Measurements from ENCODE around the gene ITGA7.

ITGA7 gene

DNA sequence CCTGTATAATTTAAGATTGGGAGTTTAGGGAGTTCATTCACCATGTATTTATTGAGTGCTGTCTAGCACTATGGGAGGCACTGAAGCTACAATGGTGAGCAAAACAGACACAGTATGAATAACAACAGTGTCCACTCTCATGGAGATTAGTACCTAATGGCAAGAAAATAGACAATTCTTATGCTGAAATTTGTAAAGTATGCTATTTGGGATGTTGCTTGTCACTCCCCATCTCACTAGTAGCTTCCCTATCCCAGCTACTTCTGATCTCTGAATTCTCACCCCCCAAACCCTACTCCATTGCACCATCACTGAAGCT, 39.2 kb upstream of the ITGA7 start:
- TF ChIP-seq REST (IDR thresholded peaks at IDR 0.05; ENCODE audit: low read depth) = no peak
- TF ChIP-seq TAF1 (IDR thresholded peaks at IDR 0.05; ENCODE audit: low read depth) = no peak
- TF ChIP-seq YY1 (IDR thresholded peaks at IDR 0.05; ENCODE audit: low read depth) = no peak
- no peak for TF ChIP-seq ZBTB7A (IDR thresholded peaks at IDR 0.05; ENCODE audit: low read depth)
- TF ChIP-seq, protein P1, sequence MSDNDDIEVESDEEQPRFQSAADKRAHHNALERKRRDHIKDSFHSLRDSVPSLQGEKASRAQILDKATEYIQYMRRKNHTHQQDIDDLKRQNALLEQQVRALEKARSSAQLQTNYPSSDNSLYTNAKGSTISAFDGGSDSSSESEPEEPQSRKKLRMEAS (IDR thresholded peaks at IDR 0.05) = no peak
- no peak for TF ChIP-seq TEAD4 (IDR thresholded peaks at IDR 0.05)
- TF ChIP-seq EGR1 (IDR thresholded peaks at IDR 0.05) = no peak
- TF ChIP-seq TCF12 (IDR thresholded peaks at IDR 0.05; ENCODE audit: low read depth) = no peak
- no peak for TF ChIP-seq NFIC (IDR thresholded peaks at IDR 0.05)
- no peak for TF ChIP-seq RAD21 (IDR thresholded peaks at IDR 0.05; ENCODE audit: low read depth)
- TF ChIP-seq CREB1 (IDR thresholded peaks at IDR 0.05; ENCODE audit: low read depth) = no peak
- TF ChIP-seq CEBPB (IDR thresholded peaks at IDR 0.05) = no peak
- TF ChIP-seq EP300 (IDR thresholded peaks at IDR 0.05; ENCODE audit: borderline replicate concordance) = no peak
- TF ChIP-seq FOXM1 (IDR thresholded peaks at IDR 0.05; ENCODE audit: borderline replicate concordance, low read depth) = no peak
- TF ChIP-seq USF1 (IDR thresholded peaks at IDR 0.05) = no peak

DNA sequence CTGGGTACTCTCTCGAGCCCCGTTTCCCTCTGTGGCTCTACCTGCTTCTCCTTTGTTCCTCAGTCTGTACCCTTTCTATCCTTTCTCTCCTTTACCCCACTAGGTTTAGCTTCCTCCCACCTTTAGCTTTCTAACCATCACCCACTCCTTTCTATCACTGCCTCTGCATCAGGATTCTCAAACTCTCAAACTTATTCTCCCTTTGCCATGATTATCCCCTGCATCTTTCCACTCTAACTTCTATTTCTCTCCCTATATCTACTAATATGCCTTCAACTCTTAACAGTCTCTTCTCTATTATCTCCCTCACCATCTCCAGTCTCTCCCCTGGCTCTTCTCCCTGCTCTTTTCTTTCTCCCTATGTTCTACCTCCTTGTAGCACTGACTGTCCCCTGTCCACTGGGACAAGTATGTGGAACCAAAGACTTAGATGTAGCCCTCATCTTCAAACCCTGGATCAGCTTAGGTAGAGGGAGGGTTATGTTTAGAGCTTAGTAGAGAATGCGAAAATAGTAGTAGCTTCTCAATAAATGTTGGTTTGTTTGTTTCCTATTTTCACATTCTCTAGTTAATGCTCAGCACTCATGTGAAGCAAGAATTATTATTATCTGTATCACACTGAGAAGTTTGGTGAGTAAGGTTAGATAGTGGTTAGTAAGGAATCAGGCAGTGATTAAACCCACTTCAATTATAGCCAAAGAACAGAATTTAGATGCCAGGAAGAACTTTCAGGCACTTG, 38.6 kb upstream of the ITGA7 start:
- no peak for TF ChIP-seq USF1 (IDR thresholded peaks at IDR 0.05)
- no peak for TF ChIP-seq REST (IDR thresholded peaks at IDR 0.05; ENCODE audit: low read depth)
- TF ChIP-seq TAF1 (IDR thresholded peaks at IDR 0.05; ENCODE audit: low read depth) = no peak
- no peak for TF ChIP-seq CREB1 (IDR thresholded peaks at IDR 0.05; ENCODE audit: low read depth)
- no peak for TF ChIP-seq CEBPB (IDR thresholded peaks at IDR 0.05)
- no peak for TF ChIP-seq TCF12 (IDR thresholded peaks at IDR 0.05; ENCODE audit: low read depth)
- TF ChIP-seq ZBTB7A (IDR thresholded peaks at IDR 0.05; ENCODE audit: low read depth) = no peak
- no peak for TF ChIP-seq EGR1 (IDR thresholded peaks at IDR 0.05)
- no peak for TF ChIP-seq TEAD4 (IDR thresholded peaks at IDR 0.05)
- TF ChIP-seq EP300 (IDR thresholded peaks at IDR 0.05; ENCODE audit: borderline replicate concordance) = no peak

GRCh38 chr12:55745361-55746173, 37.9 kb upstream of the ITGA7 start:
- TF ChIP-seq ZBTB7A (IDR thresholded peaks at IDR 0.05; ENCODE audit: low read depth) = no peak
- TF ChIP-seq TEAD4 (IDR thresholded peaks at IDR 0.05) = no peak
- no peak for TF ChIP-seq EGR1 (IDR thresholded peaks at IDR 0.05)
- TF ChIP-seq TCF12 (IDR thresholded peaks at IDR 0.05; ENCODE audit: low read depth) = no peak
- TF ChIP-seq, protein P1 (IDR thresholded peaks at IDR 0.05) = no peak
- TF ChIP-seq RAD21 (IDR thresholded peaks at IDR 0.05; ENCODE audit: low read depth) = no peak
- TF ChIP-seq REST (IDR thresholded peaks at IDR 0.05; ENCODE audit: low read depth) = no peak
- TF ChIP-seq USF1 (IDR thresholded peaks at IDR 0.05) = no peak

All from Ishikawa (cell line).